SK-N-MC (cell line): ENCODE results near the gene EAF1.

ENCODE experiments used
- EZH2 ChIP-seq: fragments of 200-600 bp; sonication (generic); IDR thresholded peaks from one replicate; pipeline ENCODE4 v1.6.1; 2017; ENCODE audit warnings: antibody characterized with exemption
- FOXP2 ChIP-seq: optimal IDR thresholded peaks from 2 replicates; pipeline ENCODE3; 2011; ENCODE audit warnings: mild to moderate bottlenecking, moderate library complexity; ENCODE audit not compliant: insufficient read depth; ENCODE audit errors: extremely low read length, control extremely low read depth
- POLR2AphosphoS5 ChIP-seq: IDR thresholded peaks from 2 replicates; pipeline ENCODE4 v1.6.1; 2012; ENCODE audit warnings: mild to moderate bottlenecking, low read depth, low read length, borderline replicate concordance

GRCh38 chr3:15390460-15390859 is 36.9 kb upstream of the EAF1 start:
- TF ChIP-seq EZH2 (no peak), POLR2AphosphoS5 (no peak), FOXP2 (no peak)
